Measurements from ENCODE around the gene ZG16B. TPM values are rescaled to one million over a fixed set of nuclear protein-coding genes. Genes with fewer than 3 reads are reported as not detected.

The ZG16B gene
- total and polyA plus RNA-seq, 2 donors (not counting 1 experiment from before 2014, with no cell fraction given): not detected

- Histone ChIP-seq H3K9ac (ENCODE audit: insufficient read depth, low read length) (no peak overlapping the region), H3K4me1 (ENCODE audit: control insufficient read depth, extremely low read depth, insufficient read depth, low read length) (no peaks in the 10 kb centered on the region), H3K27me3 (ENCODE audit: control insufficient read depth, insufficient read depth, low read length) (no peaks in the 10 kb centered on the region), H2AFZ (ENCODE audit: low read length) (no peak overlapping the region), H3K27ac (ENCODE audit: insufficient read depth, low read length) (no peak overlapping the region), H4K20me1 (ENCODE audit: control insufficient read depth, extremely low read depth, insufficient read depth, low read length) (no peaks in the 10 kb centered on the region), H3K36me3 (ENCODE audit: control insufficient read depth, insufficient read depth, low read length) (no peaks in the 10 kb centered on the region), H3K9me3 (ENCODE audit: control insufficient read depth, insufficient read depth, low read depth, low read length) (no peaks in the 10 kb centered on the region), H3K79me2 (ENCODE audit: control insufficient read depth, insufficient read depth, low read length) (no peaks in the 10 kb centered on the region), H3K4me3 (replicated peaks in 1 of 4; ENCODE audit: control extremely low read depth in 1 of 4, insufficient read depth in 1 of 4, low read depth in 3 of 4, low read length in 4 of 4) (no peak overlapping the region), H3K4me2 (ENCODE audit: extremely low read depth, insufficient read depth, low read length) (no peak overlapping the region)
- DNase-seq (ENCODE audit: low read depth in 2 of 2): no peak
- TF ChIP-seq CTCF (conservative IDR thresholded peaks at IDR 0.05 in 1 of 2, IDR thresholded peaks at IDR 0.05 in 1 of 2; ENCODE audit: low read depth in 1 of 2, low read length in 2 of 2): peak; percentile 42 to 56
- no peak for TF ChIP-seq EZH2 (IDR thresholded peaks at IDR 0.05; ENCODE audit: low read length, missing control alignments)
Observed at GRCh38 chr16:2854700-2855309, 24.7 kb downstream of the ZG16B start.

DNA sequence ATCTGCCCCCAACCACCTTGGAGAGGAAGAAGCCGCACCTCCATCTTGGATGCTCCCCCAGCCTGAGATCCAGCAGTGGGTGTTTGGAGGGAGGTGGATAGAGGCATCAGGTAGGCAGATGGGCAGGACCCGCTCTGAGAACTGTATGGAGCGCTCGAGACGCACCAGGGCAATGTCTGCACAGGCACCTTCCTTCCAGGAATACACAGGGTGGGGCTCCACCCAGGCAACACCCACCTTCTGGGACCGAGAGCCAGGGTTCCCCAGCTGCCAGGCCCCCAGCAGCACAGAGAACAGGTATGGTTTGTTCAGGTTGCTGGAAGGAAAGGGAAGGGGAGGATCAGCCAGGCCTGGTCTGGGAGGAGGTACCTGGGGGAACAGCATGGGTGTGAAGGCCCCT, 25.4 kb downstream of the ZG16B start:
- DNase-seq (ENCODE audit: low read depth in 2 of 2): no peak
- H3K36me3 ChIP-seq (ENCODE audit: control insufficient read depth, insufficient read depth, low read length): no peaks in the 10 kb centered on the region
- no peaks in the 10 kb centered on the region for H4K20me1 ChIP-seq (ENCODE audit: control insufficient read depth, extremely low read depth, insufficient read depth, low read length)

DNA sequence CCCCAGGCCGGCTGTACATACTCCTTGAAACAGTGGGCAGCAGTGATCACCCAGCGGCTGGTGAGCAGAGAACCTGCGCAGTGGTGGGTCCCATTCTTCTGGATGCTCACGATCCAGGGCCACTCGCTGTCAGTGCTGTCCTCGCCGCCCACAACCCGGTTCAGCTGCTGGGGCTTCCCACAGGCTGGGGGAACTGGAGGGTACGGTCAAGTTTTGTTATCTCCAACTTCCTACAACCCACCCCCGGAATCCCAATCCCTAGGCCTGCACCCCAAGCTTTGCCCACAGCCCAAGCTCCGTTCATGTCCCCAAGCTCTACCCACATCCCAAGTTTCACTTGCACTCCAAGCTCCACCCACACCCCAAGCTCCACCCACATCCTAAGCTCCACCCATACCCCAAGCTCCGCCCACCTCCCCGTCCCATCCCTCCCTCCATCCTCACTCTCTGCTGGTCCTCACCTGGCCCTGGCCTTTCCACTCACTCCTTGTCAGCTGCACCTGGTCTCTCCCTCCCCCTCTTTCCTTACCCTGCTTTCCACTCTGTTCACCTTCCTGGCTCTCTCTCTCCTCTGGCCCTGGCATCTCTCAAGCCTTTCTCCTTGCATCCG, 26.1 kb downstream of the ZG16B start:
- H3K27ac ChIP-seq (ENCODE audit: insufficient read depth, low read length): no peak overlapping the region
- H3K27me3 ChIP-seq (ENCODE audit: control insufficient read depth, insufficient read depth, low read length): no peaks in the 10 kb centered on the region
- no peaks in the 10 kb centered on the region for H3K9me3 ChIP-seq (ENCODE audit: control insufficient read depth, insufficient read depth, low read depth, low read length)
- no peaks in the 10 kb centered on the region for H3K4me1 ChIP-seq (ENCODE audit: control insufficient read depth, extremely low read depth, insufficient read depth, low read length)
- H3K9ac ChIP-seq (ENCODE audit: insufficient read depth, low read length): no peak overlapping the region
- TF ChIP-seq CTCF (conservative IDR thresholded peaks at IDR 0.05 in 1 of 2, IDR thresholded peaks at IDR 0.05 in 1 of 2; ENCODE audit: low read depth in 1 of 2, low read length in 2 of 2) (no peak), EZH2 (IDR thresholded peaks at IDR 0.05; ENCODE audit: low read length, missing control alignments) (no peak)
- no peak overlapping the region for H3K4me2 ChIP-seq (ENCODE audit: extremely low read depth, insufficient read depth, low read length)
- H2AFZ ChIP-seq (ENCODE audit: low read length): no peak overlapping the region
- no peaks in the 10 kb centered on the region for H4K20me1 ChIP-seq (ENCODE audit: control insufficient read depth, extremely low read depth, insufficient read depth, low read length)
- H3K4me3 ChIP-seq (replicated peaks in 1 of 4; ENCODE audit: control extremely low read depth in 1 of 4, insufficient read depth in 1 of 4, low read depth in 3 of 4, low read length in 4 of 4): no peak overlapping the region
- no peaks in the 10 kb centered on the region for H3K79me2 ChIP-seq (ENCODE audit: control insufficient read depth, insufficient read depth, low read length)
- DNase-seq (ENCODE audit: low read depth in 2 of 2): no peak
- no peaks in the 10 kb centered on the region for H3K36me3 ChIP-seq (ENCODE audit: control insufficient read depth, insufficient read depth, low read length)

More for the DNA sequence above, 25.4 kb downstream of the ZG16B start:
- TF ChIP-seq EZH2 (IDR thresholded peaks at IDR 0.05; ENCODE audit: low read length, missing control alignments): no peak
- no peak for TF ChIP-seq CTCF (conservative IDR thresholded peaks at IDR 0.05 in 1 of 2, IDR thresholded peaks at IDR 0.05 in 1 of 2; ENCODE audit: low read depth in 1 of 2, low read length in 2 of 2)
- no peak overlapping the region for H3K4me3 ChIP-seq (replicated peaks in 1 of 4; ENCODE audit: control extremely low read depth in 1 of 4, insufficient read depth in 1 of 4, low read depth in 3 of 4, low read length in 4 of 4)
- H3K27me3 ChIP-seq (ENCODE audit: control insufficient read depth, insufficient read depth, low read length): no peaks in the 10 kb centered on the region
- no peaks in the 10 kb centered on the region for H3K4me1 ChIP-seq (ENCODE audit: control insufficient read depth, extremely low read depth, insufficient read depth, low read length)
- no peak overlapping the region for H3K9ac ChIP-seq (ENCODE audit: insufficient read depth, low read length)
- no peaks in the 10 kb centered on the region for H3K9me3 ChIP-seq (ENCODE audit: control insufficient read depth, insufficient read depth, low read depth, low read length)
- H3K4me2 ChIP-seq (ENCODE audit: extremely low read depth, insufficient read depth, low read length): no peak overlapping the region
- no peak overlapping the region for H3K27ac ChIP-seq (ENCODE audit: insufficient read depth, low read length)
- no peaks in the 10 kb centered on the region for H3K79me2 ChIP-seq (ENCODE audit: control insufficient read depth, insufficient read depth, low read length)
- H2AFZ ChIP-seq (ENCODE audit: low read length): no peak overlapping the region
